ENCODE results near the gene SLC9A1. TPM values are rescaled to one million over a fixed set of nuclear protein-coding genes. Genes with fewer than 3 reads are reported as not detected.
A peak's percentile ranks its signal among the peaks of the same experiment; 100 is the strongest.
"Not testable (repeated sequence)": the region's sequence is repeated elsewhere in the genome, so short reads cannot be mapped to it uniquely, and the experiment has no call there.

The SLC9A1 gene
- polyA plus RNA-seq, 3 donors, result 25.8 to 28.7 (median 28.1) TPM

GRCh38 chr1:27135541-27136235 is 19.2 kb downstream of the SLC9A1 start:
- DNase-seq, result no peak

- DNase-seq, result no peak
Measured at GRCh38 chr1:27133991-27134390, 20.9 kb downstream of the SLC9A1 start.

DNA sequence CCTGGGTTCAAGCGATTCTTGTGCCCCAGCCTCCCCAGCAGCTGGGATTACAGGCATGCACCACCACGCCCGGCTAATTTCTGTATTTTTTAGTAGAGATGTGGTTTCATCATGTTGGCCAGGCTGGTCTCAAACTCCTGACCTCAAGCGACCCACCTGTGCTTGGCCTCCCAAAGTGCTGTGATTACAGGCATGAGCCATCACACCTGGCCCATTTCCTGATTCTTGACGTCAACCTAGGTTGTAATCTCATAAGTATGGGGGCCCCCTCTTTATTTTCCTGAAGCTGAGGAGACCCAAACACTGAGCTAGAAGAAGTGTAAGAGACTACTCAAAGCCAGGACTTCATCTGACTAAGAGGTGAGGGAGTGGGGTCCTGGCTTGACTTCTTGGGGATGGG is 21.8 kb downstream of the SLC9A1 start:
- no peak for DNase-seq

DNA sequence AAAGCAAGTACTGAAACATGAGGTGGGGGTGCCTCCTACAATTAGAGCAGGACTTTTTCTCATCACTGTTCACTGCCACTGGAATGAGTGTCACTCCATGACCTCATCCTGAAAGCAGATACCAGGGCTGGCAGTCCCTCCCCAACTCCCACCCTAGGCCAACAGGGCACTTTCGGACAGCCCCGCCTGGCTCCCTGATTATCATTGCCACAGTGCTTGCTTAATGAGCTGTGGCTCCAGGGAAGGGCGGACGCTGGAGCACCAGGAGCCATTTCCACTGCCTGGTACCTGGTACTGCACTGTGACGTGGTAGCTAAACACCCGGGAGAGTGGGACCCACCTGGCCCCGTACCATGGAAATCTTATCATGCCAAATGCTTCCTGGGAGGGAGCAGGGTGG is 22.3 kb downstream of the SLC9A1 start:
- peak; percentile 71 for DNase-seq

DNA sequence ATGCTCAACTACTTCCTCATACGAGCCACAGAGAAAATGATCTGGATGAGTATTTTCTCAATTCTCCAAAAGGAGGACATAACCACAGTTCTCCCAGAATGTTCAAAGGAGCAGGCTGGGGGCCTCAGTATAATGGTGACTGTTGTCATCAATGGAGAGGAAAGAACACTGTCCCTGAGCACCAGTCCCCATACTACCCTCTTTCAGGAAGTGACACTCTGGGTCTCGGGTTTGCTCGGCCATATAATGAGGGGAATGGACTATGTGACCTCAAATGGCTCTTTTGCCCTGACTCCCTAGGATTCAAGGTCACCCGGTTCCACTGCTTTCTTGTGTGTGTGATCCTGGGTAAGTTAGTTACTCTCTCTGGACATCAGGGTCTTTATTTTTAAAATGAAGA is 22.8 kb downstream of the SLC9A1 start:
- no peak for DNase-seq

GRCh38 chr1:27130798-27131197 is 24.1 kb downstream of the SLC9A1 start:
- DNase-seq, result no peak

DNA sequence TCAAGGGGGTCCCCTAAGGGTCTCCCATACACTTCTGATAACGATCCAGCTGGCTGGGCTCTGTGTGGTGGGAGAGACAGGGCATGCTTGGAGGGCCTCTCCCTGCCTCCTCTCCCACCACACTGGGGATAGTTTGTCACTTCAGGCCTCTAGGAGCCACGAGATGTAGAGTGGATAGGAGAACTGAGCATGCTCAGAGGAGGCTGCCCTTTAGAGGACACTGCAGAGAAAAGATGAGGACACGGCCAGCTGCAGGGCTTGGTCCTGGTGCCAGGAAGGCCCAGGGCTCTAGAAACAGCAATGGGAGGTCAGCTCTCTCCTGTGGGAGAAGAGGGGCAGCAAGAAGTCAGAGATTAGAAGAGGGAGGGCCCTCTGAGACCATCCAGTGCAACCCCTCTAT is 25.7 kb downstream of the SLC9A1 start:
- DNase-seq, result no peak

DNA sequence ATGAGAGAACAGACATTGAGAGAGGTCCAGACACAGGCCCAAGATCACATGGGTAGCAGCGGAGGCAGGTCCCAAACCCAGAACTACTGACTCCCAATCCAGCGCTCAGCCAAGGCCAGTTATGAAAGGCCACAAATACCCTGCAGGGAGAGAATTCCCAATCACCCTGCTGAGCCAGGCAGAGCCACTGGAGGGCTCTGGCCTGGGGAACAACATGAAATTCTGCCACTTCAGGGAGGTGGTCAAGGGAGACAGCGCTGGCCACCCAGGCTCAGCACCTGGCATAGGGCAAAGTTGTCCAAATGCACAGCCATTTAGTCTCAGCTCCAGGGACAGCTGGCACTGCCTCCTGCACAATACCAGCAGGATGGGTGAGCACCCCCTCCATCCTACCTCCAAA is 27.5 kb downstream of the SLC9A1 start:
- DNase-seq, result no peak

DNA sequence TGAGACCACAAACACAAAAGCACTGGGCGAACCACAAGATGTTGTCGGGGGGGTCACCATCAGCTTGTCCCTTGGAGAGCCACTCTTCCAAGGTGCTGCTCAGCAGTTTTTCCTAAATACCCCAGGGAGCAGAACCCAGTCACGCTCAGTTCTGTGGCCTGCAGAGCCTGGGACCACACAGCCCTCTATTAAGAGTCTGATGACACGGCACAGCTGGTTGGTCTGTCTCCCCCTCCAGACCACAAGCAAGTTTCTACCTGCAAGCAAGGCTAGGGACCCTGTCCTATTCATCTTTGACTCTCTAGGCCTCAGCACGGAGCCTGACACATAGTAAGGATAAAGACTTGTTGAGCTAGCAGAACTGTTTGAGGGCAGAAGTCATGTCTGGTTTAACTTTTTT is 28.5 kb downstream of the SLC9A1 start:
- DNase-seq, result no peak

GRCh38 chr1:27125125-27125524 is 29.8 kb downstream of the SLC9A1 start:
- DNase-seq, result not testable (repeated sequence)

DNA sequence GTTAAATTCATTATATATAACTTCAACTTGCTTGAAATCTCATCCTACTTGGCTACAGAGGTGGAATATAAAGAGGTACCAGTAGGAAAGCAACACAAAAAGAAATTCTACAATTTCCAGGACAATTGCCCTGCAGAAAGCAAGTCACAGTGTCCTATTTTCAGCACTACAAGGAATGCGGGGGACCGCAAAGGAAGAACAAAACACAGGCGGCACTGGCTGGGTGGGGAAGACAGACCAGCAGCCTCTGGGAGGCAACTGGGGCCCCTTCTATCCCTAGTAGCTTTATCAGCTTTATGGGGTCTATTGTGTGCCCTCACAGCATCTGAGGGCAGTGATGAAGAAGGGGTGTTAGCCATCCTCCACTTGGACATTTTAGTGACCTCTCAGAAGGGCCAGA is 30.5 kb downstream of the SLC9A1 start:
- no peak for DNase-seq

GRCh38 chr1:27122652-27123051 is 32.3 kb downstream of the SLC9A1 start:
- DNase-seq, result no peak

DNA sequence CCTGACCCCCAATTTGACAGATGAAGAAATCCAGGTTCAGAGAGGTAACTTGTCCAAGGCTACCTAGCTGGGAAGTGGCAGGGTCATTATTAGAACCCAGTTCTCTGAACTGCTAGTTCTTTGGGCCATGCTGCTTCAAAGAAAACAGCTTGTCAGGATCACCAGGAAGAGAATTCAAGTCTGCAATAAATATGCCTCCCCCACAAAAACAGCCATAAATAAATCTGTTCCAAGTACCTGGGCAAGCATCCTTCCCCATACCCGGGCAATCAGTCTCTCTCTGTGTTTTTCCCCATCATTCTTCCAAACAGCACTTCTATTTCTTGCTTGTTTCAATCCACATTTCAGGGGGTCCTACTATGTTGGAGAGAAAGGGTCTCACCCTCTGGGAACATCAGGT is 34.1 kb downstream of the SLC9A1 start:
- peak; percentile 68 for DNase-seq

DNA sequence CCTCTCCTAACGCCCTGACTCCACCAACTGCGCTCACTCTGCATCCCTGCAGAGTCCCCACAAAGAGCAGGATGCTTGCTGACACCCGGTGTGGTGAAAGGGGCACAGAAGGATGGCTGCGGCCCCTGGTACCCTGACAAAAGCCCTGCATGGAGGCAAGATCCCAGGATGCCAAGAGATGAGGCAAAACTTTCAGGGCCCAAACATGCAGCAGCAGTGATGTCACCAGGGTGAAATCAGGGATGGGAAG is 36.6 kb downstream of the SLC9A1 start:
- DNase-seq, result no peak

DNA sequence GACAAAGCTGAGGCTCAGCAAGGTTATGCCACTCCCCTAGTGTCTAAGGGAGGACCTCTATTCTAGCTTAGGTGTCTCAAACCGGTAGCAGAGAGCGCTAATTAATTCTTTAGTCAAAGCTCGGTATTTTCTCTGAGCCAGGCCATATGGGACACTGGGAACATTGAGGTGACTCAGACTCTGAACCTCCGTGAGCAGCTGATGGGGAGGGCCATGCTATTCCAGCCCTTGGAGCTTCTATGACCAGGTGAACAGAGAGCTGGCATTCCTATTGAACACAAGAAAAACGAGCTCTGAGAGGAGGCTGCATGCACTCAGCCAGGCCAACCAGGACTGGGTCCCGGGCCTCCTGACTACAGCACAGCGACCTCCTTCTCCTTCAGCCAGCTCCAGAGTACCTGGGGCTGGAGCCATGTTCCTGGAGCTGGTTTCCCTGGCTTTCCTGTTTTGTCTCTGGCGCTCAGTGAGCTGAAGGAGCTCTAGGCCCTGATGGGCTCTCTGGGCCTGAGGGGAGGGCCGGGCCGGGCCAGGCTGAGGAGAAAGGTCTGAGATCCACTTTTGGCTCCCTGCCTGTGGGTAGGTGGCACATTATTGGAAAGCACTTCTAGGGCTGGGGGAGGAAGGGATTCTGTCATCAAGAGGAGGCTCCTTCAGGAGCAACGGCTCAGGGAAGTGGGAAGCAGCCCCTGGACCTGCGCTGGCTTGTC is 37.0 kb downstream of the SLC9A1 start:
- DNase-seq, result no peak

DNA sequence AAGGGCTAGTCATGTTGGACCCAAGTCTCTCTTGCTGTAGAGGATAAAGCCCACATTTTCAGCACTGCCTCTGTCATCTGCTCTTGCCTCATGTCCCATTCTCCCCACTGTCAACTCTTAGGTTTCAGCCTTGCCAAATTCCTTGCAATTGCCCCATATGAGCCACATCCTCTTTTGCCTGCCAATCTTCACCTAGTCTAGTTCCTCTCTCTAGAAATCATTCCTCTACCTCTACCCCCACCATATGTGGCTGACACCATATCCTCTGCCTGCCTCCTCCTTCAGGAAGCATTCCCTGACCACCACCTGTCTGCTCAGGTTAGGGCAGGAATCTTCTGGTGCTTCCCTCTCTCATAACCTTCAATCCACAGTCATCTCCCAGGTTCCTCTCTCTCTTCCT is 38.2 kb downstream of the SLC9A1 start:
- DNase-seq, result no peak

- no peak for DNase-seq
Measured at GRCh38 chr1:27116232-27116631, 38.7 kb downstream of the SLC9A1 start.

GRCh38 chr1:27114546-27114945 is 40.4 kb downstream of the SLC9A1 start:
- no peak for DNase-seq

GRCh38 chr1:27113861-27114260 is 41.1 kb downstream of the SLC9A1 start:
- no peak for DNase-seq

- DNase-seq, result peak; percentile 66
Measured at GRCh38 chr1:27111626-27112573, 43.0 kb downstream of the SLC9A1 start.

- no peak for DNase-seq
Measured at GRCh38 chr1:27109103-27109822, 45.7 kb downstream of the SLC9A1 start.

GRCh38 chr1:27108588-27108987 is 46.3 kb downstream of the SLC9A1 start:
- no peak for DNase-seq
